Measurements from ENCODE around the gene FGF12.

The FGF12 gene

GRCh38 chr3:192550356-192550755 lies 177.0 kb downstream of the FGF12 start:
- in situ Hi-C loops (cut with HindIII; ENCODE audit: low pct_ligation_motif_present, low pct_unique_long_range_greater_than_20kb, low sequenced_read_pairs): loop anchor here (25.0 kb wide), 1 partner anchor 237 kb away; no protein-coding TSS in a partner anchor
- DNase-seq: no peak

GRCh38 chr3:192545333-192545732 lies 182.0 kb downstream of the FGF12 start:
- in situ Hi-C loops (cut with HindIII; ENCODE audit: low pct_ligation_motif_present, low pct_unique_long_range_greater_than_20kb, low sequenced_read_pairs): no loop called here
- no peak for DNase-seq

- no peak for DNase-seq
- in situ Hi-C loops (cut with HindIII; ENCODE audit: low pct_ligation_motif_present, low pct_unique_long_range_greater_than_20kb, low sequenced_read_pairs): no loop called here
Measured at GRCh38 chr3:192543163-192543562, 184.2 kb downstream of the FGF12 start.

- no peak for DNase-seq
- in situ Hi-C loops (cut with HindIII; ENCODE audit: low pct_ligation_motif_present, low pct_unique_long_range_greater_than_20kb, low sequenced_read_pairs): no loop called here
Measured at GRCh38 chr3:192516820-192517219, 210.5 kb downstream of the FGF12 start.

GRCh38 chr3:192515664-192516045 lies 211.7 kb downstream of the FGF12 start:
- in situ Hi-C loops (cut with HindIII; ENCODE audit: low pct_ligation_motif_present, low pct_unique_long_range_greater_than_20kb, low sequenced_read_pairs): no loop called here
- no peak for DNase-seq

GRCh38 chr3:192514754-192515663 lies 212.3 kb downstream of the FGF12 start:
- in situ Hi-C loops (cut with HindIII; ENCODE audit: low pct_ligation_motif_present, low pct_unique_long_range_greater_than_20kb, low sequenced_read_pairs): no loop called here
- no peak for DNase-seq

GRCh38 chr3:192514081-192514753 lies 213.1 kb downstream of the FGF12 start:
- DNase-seq: peak; percentile 55
- in situ Hi-C loops (cut with HindIII; ENCODE audit: low pct_ligation_motif_present, low pct_unique_long_range_greater_than_20kb, low sequenced_read_pairs): no loop called here

- in situ Hi-C loops (cut with HindIII; ENCODE audit: low pct_ligation_motif_present, low pct_unique_long_range_greater_than_20kb, low sequenced_read_pairs): no loop called here
- DNase-seq: no peak
Measured at GRCh38 chr3:192505731-192506130, 221.6 kb downstream of the FGF12 start.

- in situ Hi-C loops (cut with HindIII; ENCODE audit: low pct_ligation_motif_present, low pct_unique_long_range_greater_than_20kb, low sequenced_read_pairs): no loop called here
- DNase-seq: no peak
Measured at GRCh38 chr3:192501401-192501800, 225.9 kb downstream of the FGF12 start.

- in situ Hi-C loops (cut with HindIII; ENCODE audit: low pct_ligation_motif_present, low pct_unique_long_range_greater_than_20kb, low sequenced_read_pairs): no loop called here
- DNase-seq: no peak
Measured at GRCh38 chr3:192496905-192497587, 230.3 kb downstream of the FGF12 start.

- in situ Hi-C loops (cut with HindIII; ENCODE audit: low pct_ligation_motif_present, low pct_unique_long_range_greater_than_20kb, low sequenced_read_pairs): no loop called here
- no peak for DNase-seq
Measured at GRCh38 chr3:192494174-192494573, 233.2 kb downstream of the FGF12 start.

GRCh38 chr3:192490720-192491119 lies 236.6 kb downstream of the FGF12 start:
- in situ Hi-C loops (cut with HindIII; ENCODE audit: low pct_ligation_motif_present, low pct_unique_long_range_greater_than_20kb, low sequenced_read_pairs): no loop called here
- DNase-seq: no peak

- in situ Hi-C loops (cut with HindIII; ENCODE audit: low pct_ligation_motif_present, low pct_unique_long_range_greater_than_20kb, low sequenced_read_pairs): no loop called here
- DNase-seq: no peak
Measured at GRCh38 chr3:192489579-192489978, 237.8 kb downstream of the FGF12 start.

- in situ Hi-C loops (cut with HindIII; ENCODE audit: low pct_ligation_motif_present, low pct_unique_long_range_greater_than_20kb, low sequenced_read_pairs): no loop called here
- DNase-seq: no peak
Measured at GRCh38 chr3:192487033-192487432, 240.3 kb downstream of the FGF12 start.

GRCh38 chr3:192482809-192483208 lies 244.5 kb downstream of the FGF12 start:
- in situ Hi-C loops (cut with HindIII; ENCODE audit: low pct_ligation_motif_present, low pct_unique_long_range_greater_than_20kb, low sequenced_read_pairs): no loop called here
- no peak for DNase-seq

GRCh38 chr3:192482391-192482790 lies 244.9 kb downstream of the FGF12 start:
- in situ Hi-C loops (cut with HindIII; ENCODE audit: low pct_ligation_motif_present, low pct_unique_long_range_greater_than_20kb, low sequenced_read_pairs): no loop called here
- DNase-seq: no peak

- in situ Hi-C loops (cut with HindIII; ENCODE audit: low pct_ligation_motif_present, low pct_unique_long_range_greater_than_20kb, low sequenced_read_pairs): no loop called here
- DNase-seq: no peak
Measured at GRCh38 chr3:192481638-192482037, 245.7 kb downstream of the FGF12 start.

- in situ Hi-C loops (cut with HindIII; ENCODE audit: low pct_ligation_motif_present, low pct_unique_long_range_greater_than_20kb, low sequenced_read_pairs): no loop called here
- DNase-seq: peak; percentile 47
Measured at GRCh38 chr3:192467230-192468140, 259.9 kb downstream of the FGF12 start.
